GM19467 (cell line): Measurements from ENCODE around the gene SLC26A8.
"Not testable (repeated sequence)": the region's sequence is repeated elsewhere in the genome, so short reads cannot be mapped to it uniquely, and the experiment has no call there.

Experiments used
- ATAC-seq: cut with Tn5 transposase; IDR thresholded peaks from one replicate; pipeline ENCODE4 v1.9.1; 2021; ENCODE audit warnings: mild to moderate bottlenecking, moderate library complexity; ENCODE audit not compliant: unreplicated experiment

Gene SLC26A8

DNA sequence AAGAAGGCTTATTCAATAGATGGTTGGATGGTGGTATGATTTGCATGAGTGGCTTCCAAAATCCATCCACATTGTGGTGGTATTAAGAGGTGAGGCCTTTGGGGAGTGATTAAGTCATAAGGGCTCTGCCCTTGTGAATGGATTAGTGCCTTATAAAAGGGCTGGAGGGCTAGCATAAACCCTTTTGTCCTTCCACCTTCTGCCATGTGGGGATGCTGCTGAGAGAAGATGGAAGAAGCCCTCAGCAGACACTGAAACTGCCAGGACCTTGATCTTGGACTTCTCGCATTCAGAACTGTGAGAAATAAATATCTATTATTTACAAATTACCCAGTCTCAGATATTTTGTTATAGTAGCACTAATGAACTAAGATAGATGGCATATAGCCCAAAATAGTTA lies 75.7 kb downstream of the SLC26A8 start:
- ATAC-seq, result no peak

DNA sequence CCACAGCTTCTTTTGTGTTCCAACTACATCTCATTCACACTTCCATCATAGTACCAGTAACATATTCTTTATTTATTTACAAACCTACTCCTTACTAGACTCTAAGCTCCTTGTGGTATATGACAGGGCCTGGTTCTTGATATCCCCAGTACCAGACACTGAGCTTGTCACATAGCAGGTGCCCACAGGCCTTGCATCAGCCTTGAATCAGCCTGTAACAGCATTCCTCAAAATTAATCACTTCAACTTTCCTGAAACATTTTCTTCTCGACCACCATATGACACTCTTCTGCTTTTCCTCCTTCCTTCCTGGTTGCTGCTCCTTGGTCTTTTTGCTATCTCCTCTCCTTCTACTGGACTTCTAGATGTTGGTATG lies 78.8 kb downstream of the SLC26A8 start:
- ATAC-seq, result no peak

DNA sequence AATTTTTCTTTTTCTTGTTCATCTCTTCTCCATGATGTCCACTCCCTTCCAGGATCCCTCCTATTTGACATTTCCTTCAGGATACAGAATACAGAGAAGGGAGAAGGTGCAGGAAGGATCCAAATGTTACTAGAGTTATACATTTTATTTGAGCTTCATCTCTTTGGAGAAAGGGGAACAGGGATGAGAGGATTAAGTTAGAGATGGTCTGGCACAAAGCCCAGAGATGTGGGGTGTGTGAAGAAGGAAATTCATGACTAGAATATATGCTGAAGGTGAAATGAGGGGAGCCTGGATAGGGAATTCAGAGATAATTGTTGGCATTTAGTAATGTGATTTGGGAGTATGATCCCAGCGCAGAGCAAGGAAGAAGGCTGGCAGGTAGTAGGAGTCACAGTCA lies 81.1 kb downstream of the SLC26A8 start:
- no peak for ATAC-seq

DNA sequence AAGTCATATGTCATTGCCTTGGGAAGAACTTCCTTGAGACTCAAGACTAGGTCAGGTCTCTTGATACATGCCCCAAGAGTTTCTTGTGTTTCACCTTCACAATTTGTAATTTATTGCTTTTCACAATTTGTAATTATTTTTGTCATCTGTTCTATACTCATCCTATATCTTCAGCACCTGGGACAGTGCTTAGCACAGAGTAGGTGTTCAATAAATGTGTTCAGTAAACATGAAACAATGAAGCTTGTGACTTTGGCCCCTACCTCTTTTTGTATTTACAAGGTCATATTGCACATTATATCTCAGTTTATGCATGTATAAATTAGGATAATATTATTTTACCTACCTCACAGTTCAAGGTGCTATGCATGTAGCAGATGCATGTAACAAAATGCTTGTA lies 82.1 kb downstream of the SLC26A8 start:
- no peak for ATAC-seq

DNA sequence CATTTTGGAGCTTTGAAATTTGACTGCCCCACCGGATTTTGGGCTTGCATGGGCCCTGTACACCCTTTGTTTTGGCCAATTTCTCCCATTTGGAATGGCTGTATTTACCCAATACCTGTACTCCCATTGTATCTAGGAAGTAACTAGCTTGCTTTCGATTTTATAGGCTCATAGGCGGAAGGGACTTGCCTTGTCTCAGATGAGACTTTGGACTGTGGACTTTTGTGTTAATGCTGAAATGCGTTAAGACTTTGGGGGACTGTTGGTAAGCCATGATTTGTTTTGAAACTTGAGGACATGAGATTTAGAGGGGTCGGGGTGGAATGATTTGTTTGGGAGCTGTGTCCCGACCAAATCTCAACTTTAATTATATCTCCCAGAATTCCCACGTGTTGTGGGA lies 83.3 kb downstream of the SLC26A8 start:
- ATAC-seq, result not testable (repeated sequence)

DNA sequence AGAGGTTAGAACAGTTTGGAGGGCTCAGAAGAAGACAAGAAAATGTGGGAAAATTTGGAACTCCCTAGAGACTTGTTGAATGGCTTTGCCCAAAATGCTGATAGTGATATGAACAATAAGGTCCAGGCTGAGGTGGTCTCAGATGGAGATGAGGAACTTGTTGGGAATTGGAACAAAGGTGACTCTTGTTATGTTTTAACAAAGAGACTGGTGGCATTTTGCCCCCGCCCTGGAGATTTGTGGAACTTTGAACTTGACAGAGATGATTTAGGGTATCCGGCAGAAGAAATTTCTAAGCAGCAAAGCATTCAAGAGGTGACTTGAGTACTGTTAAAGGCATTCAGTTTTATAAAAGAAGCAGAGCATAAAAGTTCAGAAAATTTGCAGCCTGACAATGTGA lies 84.4 kb downstream of the SLC26A8 start:
- ATAC-seq, result not testable (repeated sequence)

DNA sequence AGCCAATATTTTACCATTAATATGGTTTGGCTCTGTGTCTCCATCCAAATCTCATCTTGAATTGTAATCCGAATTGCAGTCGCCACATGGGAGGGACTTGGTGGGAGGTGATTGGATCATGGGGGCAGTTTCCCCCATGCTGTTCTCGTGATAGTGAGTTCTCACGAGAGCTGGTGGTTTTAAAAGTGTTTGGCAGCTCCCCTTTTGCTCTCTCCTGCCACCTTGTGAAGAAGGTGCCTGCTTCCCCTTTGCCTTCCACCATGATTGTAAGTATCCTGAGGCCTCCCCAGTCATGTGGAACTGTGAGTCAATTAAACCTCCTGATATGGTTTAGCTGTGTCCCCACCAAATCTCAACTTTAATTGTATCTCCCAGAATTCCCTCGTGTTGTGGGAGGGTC lies 85.2 kb downstream of the SLC26A8 start:
- ATAC-seq, result not testable (repeated sequence)

DNA sequence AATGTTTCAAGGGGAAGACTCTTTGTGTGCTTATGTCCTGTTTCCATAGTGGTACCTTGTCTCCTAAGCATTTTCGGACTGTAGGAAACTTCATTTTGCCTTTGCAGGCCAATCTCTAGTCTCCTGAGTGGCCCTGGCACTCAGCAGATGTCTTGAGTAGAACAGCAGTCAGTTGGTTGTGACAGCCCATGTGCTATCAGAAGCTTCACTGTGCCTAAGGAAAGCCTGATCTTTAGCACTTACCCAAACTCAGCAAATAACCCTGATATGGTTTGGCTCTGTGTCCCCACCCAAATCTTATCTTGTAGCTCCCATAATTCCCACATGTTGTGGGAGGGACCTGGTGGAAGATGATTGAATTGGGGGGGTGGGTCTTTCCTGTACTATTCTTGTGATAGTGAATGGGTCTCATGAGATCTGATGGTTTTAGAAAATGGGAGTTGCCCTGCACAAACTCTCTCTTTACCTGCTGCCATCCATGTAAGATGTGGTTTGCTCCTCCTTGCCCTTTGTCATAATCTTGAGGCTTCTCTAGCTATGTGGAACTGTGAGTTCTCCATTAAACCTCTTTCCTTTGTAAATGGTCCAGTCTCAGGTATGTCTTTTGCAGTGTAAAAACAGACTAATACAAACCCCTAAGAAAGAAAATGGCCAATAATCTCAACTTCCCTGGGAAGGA lies 87.6 kb downstream of the SLC26A8 start:
- ATAC-seq, result no peak

DNA sequence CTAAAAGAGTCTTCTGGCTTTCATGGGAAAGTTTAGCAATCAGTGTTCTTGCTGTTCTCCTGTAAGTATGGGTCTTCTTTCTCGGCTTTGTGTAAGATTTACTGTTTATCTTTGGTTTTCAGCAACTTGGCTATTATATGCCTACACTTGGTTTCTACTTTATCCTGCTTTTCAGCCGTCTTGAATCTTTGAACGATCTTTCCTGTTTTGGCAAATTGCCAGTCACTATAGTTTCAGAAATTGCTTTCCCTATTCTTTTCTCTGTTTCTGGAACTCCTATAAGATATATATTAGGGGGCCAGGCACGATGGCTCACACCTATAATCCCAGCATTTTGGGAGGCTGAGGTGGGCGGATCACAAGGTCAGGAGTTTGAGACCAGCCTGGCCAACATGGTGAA lies 89.0 kb downstream of the SLC26A8 start:
- no peak for ATAC-seq

DNA sequence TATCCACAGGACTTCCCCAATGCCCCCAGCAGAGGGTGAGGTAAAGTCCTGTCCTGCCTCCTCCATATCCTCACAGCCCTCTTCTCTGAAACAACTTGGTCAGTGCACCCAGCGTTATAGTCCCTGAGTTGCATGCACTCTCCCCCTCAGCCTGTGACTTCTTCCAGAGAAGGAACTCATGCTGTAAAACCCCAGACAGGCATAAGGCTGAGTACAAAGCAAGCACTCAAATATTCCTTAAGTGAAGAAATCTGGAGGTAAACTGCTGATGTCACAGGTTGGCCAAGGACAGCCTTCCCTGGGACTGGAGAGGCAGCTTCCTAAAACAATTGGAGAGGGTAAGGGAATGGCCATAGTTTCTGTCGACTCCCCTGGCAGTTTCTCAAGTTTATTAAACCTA lies 90.6 kb downstream of the SLC26A8 start:
- no peak for ATAC-seq

DNA sequence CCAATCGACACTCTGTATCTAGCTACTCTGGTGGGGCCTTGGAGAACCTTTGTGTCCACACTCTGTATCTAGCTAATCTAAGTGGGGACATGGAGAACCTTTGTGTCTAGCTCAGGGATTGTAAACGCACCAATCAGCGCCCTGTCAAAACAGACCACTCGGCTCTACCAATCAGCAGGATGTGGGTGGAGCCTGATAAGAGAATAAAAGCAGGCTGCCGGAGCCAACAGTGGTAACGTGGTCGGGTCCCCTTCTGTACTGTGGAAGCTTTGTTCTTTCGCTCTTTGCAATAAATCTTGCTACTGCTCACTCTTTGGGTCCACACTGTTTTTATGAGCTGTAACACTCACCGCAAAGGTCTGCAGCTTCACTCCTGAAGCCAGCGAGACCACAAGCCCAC lies 92.6 kb downstream of the SLC26A8 start:
- ATAC-seq, result not testable (repeated sequence)

DNA sequence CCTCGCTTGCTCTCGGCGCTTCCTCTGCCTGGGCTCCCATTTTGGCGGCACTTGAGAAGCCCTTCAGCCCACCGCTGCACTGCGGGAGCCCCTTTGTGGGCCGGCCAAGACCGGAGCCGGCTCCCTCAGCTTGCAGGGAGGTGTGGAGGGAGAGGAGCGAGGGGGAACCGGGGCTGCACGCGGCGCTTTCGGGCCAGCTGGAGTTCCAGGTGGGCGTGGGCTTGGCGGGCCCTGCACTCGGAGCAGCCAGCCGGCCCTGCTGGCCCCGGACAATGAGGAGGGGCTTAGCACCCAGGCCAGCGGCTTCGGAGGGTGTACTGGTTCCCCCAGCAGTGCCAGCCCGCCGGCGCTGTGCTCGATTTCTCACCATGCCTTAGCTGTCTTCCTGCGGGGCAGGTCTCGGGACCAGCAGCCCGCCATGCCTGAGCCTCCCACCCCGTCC lies 93.3 kb downstream of the SLC26A8 start:
- ATAC-seq, result no peak

DNA sequence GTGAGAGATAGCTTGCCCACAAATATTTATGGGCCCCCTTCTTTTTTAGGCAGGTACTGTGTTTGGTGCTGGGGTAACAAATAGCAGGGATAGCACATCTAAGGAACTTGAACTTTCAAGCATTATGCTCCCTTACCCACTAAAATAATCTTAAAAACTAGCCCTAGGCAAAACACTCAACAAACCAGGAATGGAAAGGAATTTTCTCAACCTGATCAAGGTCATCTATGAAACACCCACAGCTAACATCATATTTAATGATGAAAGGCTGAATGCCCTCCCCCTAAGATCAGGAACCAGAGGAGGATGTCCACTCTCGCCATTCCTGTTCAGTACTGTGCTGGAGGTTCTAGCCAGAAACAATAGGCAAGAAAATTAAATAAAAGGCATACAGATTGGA lies 94.8 kb downstream of the SLC26A8 start:
- no peak for ATAC-seq

DNA sequence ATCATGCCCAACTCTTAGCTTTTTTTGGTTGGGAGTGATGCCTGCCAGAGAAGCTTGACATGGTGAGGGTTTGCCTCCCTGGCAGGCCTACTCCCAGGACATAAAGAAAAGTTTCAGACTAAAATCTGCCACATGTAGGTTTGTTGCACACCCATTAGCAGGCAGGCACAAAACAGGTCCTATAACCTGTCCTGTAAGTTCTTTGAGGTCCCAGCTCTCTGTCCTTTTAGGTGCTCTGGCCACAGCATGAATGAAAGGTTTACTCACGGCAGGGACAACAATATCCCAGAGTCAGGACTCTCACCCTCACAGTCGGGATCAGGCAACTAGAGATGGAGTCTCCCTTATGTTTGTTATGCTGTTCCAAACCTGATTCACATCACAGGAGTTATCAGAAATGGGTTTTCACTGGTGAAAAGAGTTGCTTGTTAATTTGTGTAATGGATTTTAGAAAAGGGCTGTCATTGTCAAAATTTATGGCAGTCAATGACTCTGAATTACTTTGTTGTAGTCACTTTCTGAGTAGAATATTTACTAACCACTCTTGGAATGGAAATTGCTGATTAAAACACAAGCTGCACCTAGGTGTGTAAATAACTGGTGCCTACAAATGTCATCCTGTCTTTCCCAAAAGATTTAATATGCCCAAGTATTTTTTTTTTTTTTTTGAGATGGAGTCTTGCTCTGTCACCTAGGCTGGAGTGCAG lies 97.8 kb downstream of the SLC26A8 start:
- no peak for ATAC-seq

DNA sequence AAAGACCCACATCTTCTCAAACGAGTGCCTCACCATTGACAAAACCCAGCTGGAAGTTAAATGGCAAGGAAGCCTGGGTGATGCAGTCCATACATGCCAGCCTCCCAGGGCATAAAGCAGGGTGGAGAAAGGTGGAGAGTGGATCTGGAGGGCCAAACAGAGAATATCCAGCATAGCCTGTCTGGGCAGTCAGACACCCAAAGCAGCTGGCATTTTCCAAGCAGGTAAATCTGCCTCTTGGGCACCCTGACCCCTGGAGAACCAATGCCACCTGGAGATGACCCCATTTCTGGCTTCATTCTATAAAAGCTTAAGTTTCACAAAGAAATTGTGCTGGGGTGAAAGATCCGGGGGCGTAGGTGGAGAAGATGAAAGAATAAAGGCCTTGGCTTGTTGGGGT lies 98.5 kb downstream of the SLC26A8 start:
- ATAC-seq, result no peak

DNA sequence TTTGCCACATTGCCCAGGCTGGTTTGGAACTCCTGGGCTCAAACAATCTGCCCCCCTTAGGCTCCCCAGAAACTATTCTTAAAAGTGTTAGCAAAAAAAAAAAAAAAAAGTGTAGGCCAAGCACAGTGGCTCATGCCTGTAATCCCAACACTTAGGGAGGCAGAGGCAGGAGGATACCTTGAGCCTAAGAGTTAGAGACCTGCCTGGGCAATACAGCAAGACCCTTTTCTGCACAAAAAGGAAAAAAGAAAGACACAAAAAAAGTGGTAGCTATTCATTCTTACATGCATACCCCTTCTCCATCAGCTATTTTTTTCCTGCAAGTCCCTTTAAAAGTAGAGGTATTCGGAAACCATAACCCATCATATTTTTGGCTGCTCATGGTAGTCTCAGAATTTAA lies 100.3 kb downstream of the SLC26A8 start:
- no peak for ATAC-seq

DNA sequence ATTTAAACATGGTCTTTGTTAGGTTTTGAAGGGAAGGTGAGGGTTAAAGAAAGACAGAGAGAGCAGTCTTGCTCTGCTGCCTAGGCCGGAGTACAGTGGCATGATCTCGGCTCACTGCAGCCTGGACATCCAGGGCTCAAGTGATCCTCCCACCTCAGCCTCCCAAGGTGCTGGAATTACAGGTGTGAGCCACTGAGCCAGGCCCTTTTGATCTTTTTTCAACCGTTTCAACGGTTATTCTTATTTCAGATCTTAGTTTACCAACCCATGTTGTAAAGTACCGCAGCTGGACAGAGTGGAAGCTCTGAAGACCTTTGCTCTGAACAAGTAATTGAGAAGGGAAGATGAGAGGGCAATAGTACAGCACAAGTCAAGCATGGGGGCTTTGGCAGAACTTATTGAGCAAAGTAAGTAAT lies 102.3 kb downstream of the SLC26A8 start:
- no peak for ATAC-seq

DNA sequence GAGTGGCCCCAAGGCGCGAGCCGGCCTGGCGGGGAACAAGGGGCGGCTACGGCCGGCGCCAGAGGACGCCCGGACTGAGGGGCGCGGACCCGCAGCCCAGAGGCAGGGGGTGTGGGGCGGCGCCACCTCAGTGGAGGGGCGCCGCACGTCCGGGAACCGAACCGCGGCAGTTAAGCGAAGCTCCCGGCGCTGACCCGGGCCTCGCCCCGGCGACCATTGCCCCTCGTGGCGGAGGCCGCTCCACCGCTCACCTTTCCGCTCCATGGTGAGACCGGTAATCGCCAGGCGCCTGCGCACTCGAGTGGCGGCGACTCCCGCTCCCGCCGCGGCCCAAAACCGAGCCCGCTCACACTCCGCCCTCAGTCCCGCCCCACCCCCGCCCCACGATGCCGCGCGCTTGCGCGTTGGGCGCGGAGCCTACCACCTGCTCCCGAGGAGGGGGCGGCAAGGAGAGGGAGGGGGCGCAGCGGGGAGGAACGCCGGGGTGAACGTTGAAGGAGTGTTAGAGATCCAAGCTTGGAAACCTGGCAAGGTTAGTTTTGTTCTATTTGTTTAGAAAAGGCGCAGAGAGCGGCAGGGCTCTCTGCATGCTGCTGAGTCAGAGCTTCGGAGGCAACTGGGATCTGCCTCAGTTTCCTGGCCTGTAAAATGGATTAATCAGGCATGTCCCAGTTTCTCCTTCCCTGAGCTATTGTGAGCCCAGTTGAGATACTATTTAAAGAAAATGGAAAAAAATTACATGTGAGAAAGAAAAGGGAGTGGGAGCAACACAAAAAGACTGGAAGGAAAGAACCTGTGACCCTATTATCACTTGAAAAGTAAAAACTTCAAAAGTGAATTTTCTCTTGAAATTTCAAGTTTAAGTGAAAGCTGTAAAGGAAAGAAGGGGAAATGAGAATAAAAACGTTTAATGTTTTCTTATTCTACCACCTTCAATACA lies 103.4 kb downstream of the SLC26A8 start, which contains the start of gene SRPK1:
TSS of gene SRPK1 (minus strand) at position 306 of the 940 bp plus-strand sequence. CDS start at position 264, 42 bp downstream.
- peak; percentile 80 for ATAC-seq

DNA sequence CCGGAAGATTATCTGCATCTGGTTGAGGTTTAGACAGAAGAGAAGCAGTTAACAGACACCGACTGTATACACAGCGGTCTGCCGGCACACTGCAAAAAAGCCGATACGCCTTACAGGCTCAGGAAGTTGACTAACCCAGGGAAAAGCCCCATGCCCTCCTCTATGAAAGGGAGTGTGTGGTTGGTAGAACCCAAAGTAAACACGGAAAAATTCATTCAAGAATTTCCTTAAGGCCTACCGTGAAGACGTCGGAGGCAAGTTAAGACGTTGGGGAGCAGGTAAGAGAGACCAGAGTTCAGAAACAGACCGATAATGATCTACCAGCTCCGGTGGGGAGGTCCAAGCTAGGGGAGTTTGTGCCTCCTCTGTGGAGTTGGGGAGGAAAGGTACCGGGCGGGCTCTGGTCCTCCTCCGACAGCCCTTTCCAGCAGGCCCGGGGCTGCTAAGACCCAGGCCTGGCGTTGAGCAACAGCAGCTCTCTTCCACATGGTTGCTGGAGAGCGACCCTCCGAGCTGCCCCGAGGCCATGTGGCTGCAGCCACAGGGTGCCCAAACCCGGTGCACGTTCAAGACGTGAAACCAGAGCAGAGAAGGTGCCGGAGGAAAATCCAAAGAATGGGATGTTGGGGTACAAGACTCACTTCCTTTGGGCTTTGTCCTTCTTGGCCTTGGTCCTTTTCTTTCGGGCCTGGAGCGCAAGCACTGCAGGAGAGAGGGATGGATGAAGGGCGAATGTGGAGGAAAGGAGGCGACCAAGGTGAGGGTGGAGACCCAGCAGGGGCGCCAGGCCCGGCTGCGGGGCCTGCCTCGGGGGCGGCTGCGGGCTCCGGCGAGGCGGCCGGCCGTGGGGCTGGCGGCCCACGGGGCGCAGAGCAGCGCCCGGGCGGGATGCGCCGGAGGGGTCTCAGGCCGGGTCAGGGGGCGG lies 104.4 kb downstream of the SLC26A8 start:
- peak; percentile 7 for ATAC-seq

DNA sequence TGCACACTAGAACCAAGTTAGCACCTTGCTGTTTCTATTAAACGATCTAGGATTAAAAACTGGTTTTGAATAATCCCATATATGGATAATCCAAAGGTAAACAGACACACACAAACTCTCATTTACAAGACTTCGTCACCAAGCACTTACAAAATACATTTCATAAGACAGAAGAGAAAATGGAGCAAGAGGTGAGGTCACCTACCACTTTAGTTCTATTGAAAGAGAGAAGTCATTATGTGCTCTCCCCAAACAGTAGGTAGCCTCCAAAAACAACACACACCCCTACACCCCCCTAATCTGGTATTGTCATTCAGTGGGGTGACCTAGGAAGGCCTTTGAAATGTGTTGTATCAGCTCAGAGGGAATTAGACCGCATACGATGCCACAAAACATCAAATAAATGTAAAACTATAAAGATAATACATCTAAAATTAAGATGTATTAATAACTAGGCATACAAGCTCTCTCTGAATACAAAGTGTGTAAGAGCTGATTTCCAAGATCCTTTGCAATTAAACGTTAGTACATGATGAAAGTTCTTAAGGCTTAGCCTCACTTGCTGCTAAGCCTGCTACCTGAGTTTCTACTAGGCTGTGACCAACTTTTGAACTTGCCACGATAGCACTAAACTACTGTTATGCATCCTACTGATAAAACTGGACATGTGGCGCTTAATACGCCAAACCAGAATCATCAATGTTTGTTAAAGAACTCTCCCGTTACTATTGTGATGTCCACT lies 105.2 kb downstream of the SLC26A8 start:
- ATAC-seq, result no peak
